LNCaP clone FGC (cell line): Measurements from ENCODE around the gene IMMP2L.

ENCODE experiments used
- DNase-seq: peaks from one replicate; pipeline ENCODE4 v3.0.0-alpha.2; 2011; ENCODE audit warnings: low read depth
- H3K4me3 ChIP-seq: 2 replicates; pipeline ENCODE4 v1.5.1; 2011; ENCODE audit warnings: mild to moderate bottlenecking, low read depth, low read length, control low read depth
- CTCF ChIP-seq: IDR thresholded peaks from 2 replicates; pipeline ENCODE4 v1.5.1; 2012; ENCODE audit warnings: mild to moderate bottlenecking; ENCODE audit not compliant: control insufficient read depth, insufficient read depth; ENCODE audit errors: extremely low read depth

IMMP2L gene

GRCh38 chr7:111571720-111572119 lies 9.4 kb upstream of the IMMP2L start:
- no peak for TF ChIP-seq CTCF
- no peak overlapping the region for H3K4me3 ChIP-seq
- no peak for DNase-seq

- TF ChIP-seq CTCF = no peak
- no peak overlapping the region for H3K4me3 ChIP-seq
- no peak for DNase-seq
Measured at GRCh38 chr7:111568870-111569462, 6.7 kb upstream of the IMMP2L start.

- H3K4me3 ChIP-seq = no peak overlapping the region
- no peak for DNase-seq
- no peak for TF ChIP-seq CTCF
Measured at GRCh38 chr7:111568419-111568818, 6.1 kb upstream of the IMMP2L start.

- no peak for TF ChIP-seq CTCF
Measured at GRCh38 chr7:111564078-111564477, 1.8 kb upstream of the IMMP2L start.

GRCh38 chr7:111561654-111561903 lies 713 bp downstream of the IMMP2L start:
- no peak for DNase-seq
- H3K4me3 ChIP-seq = peak overlapping the region; percentile 70

More at GRCh38 chr7:111564078-111564477, 1.8 kb upstream of the IMMP2L start:
- no peak overlapping the region for H3K4me3 ChIP-seq
- DNase-seq = no peak

GRCh38 chr7:111560773-111561653 lies 1.3 kb downstream of the IMMP2L start:
- peak overlapping the region; percentile 70 for H3K4me3 ChIP-seq
- no peak for TF ChIP-seq CTCF
- no peak for DNase-seq

More at GRCh38 chr7:111561654-111561903, 713 bp downstream of the IMMP2L start:
- no peak for TF ChIP-seq CTCF
